GM12872 (cell line): Measurements from ENCODE around the gene PNPLA3.

Experiments used
- CTCF ChIP-seq: IDR thresholded peaks from 3 replicates; pipeline ENCODE4 v1.5.1; 2011; ENCODE audit warnings: low read depth, mild to moderate bottlenecking, low read length, moderate library complexity; ENCODE audit not compliant: insufficient read depth

PNPLA3 gene

GRCh38 chr22:43972931-43973462 is 49.4 kb downstream of the PNPLA3 start:
- no peak for TF ChIP-seq CTCF

GRCh38 chr22:43974028-43974545 is 50.5 kb downstream of the PNPLA3 start:
- no peak for TF ChIP-seq CTCF

- no peak for TF ChIP-seq CTCF
Measured at GRCh38 chr22:43975041-43975440, 51.4 kb downstream of the PNPLA3 start.

GRCh38 chr22:43976861-43977795 is 53.5 kb downstream of the PNPLA3 start:
- TF ChIP-seq CTCF: no peak

GRCh38 chr22:43978558-43978957 is 55.0 kb downstream of the PNPLA3 start:
- TF ChIP-seq CTCF: no peak

GRCh38 chr22:43980579-43980978 is 57.0 kb downstream of the PNPLA3 start:
- no peak for TF ChIP-seq CTCF

GRCh38 chr22:43980996-43981395 is 57.4 kb downstream of the PNPLA3 start:
- TF ChIP-seq CTCF: no peak
